Measurements from ENCODE around the gene TREM1.

The TREM1 gene

DNA sequence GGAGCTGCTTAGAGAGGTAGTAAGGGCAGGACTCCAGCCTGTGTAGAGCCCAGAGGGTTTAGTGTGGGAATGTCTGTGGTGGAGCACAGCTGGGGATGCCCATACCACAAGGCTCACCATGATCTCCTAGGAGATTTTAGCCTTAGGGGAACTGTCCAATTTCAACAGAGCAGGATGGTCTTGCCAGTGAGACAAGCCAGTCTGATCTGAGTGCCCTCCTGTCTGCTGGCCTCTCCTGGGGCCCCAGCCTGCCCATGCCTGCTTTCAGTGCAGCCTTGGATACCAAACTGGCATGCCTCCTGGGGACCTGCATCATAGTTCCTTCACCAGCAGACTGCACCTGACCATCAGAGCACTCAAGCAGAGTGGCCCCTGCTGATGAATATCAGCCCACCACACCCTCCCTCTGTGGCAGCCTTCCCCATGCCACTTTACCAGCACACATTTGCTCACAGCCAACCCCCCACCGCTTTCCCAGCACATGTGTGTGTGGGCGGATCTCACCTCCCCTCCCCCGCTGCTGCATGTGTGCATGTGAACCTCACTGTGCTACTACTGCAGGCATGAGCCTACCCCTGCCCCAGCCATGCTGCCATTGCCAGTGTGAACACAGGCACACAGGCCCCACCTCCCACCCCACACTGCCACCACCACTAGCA, 7.9 kb upstream of the TREM1 start:
- H3K4me3 ChIP-seq (ENCODE audit: low read length, poor library complexity, severe bottlenecking), result no peak overlapping the region
- no peaks in the 10 kb centered on the region for H3K27me3 ChIP-seq (ENCODE audit: insufficient read depth, low read length, poor library complexity, severe bottlenecking)
- H3F3A ChIP-seq (ENCODE audit: low read depth), result no peaks in the 10 kb centered on the region
- H2AFZ ChIP-seq (ENCODE audit: low read length), result no peak overlapping the region
- no peak overlapping the region for H3K4me2 ChIP-seq (ENCODE audit: low read depth, low read length, poor library complexity, severe bottlenecking)
- H3K9me3 ChIP-seq (ENCODE audit: insufficient read depth, low read depth, low read length), result no peaks in the 10 kb centered on the region
- H3K9me2 ChIP-seq (replicated peaks; ENCODE audit: low read depth, low read length), result no peaks in the 10 kb centered on the region
- peaks cover 9% of the 10 kb centered on the region for H3K4me1 ChIP-seq (ENCODE audit: insufficient read depth, low read length, poor library complexity, severe bottlenecking)
- TF ChIP-seq, protein P1, sequence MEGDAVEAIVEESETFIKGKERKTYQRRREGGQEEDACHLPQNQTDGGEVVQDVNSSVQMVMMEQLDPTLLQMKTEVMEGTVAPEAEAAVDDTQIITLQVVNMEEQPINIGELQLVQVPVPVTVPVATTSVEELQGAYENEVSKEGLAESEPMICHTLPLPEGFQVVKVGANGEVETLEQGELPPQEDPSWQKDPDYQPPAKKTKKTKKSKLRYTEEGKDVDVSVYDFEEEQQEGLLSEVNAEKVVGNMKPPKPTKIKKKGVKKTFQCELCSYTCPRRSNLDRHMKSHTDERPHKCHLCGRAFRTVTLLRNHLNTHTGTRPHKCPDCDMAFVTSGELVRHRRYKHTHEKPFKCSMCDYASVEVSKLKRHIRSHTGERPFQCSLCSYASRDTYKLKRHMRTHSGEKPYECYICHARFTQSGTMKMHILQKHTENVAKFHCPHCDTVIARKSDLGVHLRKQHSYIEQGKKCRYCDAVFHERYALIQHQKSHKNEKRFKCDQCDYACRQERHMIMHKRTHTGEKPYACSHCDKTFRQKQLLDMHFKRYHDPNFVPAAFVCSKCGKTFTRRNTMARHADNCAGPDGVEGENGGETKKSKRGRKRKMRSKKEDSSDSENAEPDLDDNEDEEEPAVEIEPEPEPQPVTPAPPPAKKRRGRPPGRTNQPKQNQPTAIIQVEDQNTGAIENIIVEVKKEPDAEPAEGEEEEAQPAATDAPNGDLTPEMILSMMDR (conservative IDR thresholded peaks at IDR 0.05; ENCODE audit: low read length), result no peak
- TF ChIP-seq EZH2phosphoT487 (IDR thresholded peaks at IDR 0.05; ENCODE audit: borderline replicate concordance), result no peak
- no peaks in the 10 kb centered on the region for H3K36me3 ChIP-seq (ENCODE audit: insufficient read depth, low read length)
- no peak overlapping the region for H3K9ac ChIP-seq (ENCODE audit: low read depth, low read length, poor library complexity, severe bottlenecking)
- no peaks in the 10 kb centered on the region for H4K20me1 ChIP-seq (ENCODE audit: insufficient read depth, low read length, poor library complexity, severe bottlenecking)
- no peaks in the 10 kb centered on the region for H3K79me2 ChIP-seq (ENCODE audit: insufficient read depth, low read length)

DNA sequence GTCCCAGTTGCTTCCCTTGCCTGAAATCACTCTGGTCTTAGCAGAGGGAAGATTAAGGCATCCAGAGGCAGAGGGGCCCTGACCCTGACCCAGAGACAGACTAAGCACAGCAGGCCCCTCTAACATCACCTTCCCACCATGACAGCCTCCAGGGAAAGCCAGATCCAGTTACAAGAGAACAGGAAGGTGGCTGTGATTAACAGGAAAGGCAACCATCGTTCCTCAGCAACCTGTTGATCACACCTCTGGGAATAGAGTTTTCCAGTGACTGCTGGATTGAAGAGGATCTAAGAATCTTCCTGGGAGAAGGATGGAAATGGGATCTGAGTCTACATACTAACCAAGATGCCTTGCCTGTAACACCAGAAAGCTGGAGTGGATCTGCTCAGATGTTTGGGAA, 5.2 kb upstream of the TREM1 start:
- Histone ChIP-seq H3K9me2 (replicated peaks; ENCODE audit: low read depth, low read length) (no peaks in the 10 kb centered on the region), H4K20me1 (ENCODE audit: insufficient read depth, low read length, poor library complexity, severe bottlenecking) (no peaks in the 10 kb centered on the region), H3K27me3 (ENCODE audit: insufficient read depth, low read length, poor library complexity, severe bottlenecking) (no peaks in the 10 kb centered on the region), H3F3A (ENCODE audit: low read depth) (no peaks in the 10 kb centered on the region), H3K79me2 (ENCODE audit: insufficient read depth, low read length) (no peaks in the 10 kb centered on the region), H3K36me3 (ENCODE audit: insufficient read depth, low read length) (no peaks in the 10 kb centered on the region), H3K9ac (ENCODE audit: low read depth, low read length, poor library complexity, severe bottlenecking) (no peak overlapping the region), H3K4me3 (ENCODE audit: low read length, poor library complexity, severe bottlenecking) (no peak overlapping the region), H3K4me1 (ENCODE audit: insufficient read depth, low read length, poor library complexity, severe bottlenecking) (no peaks in the 10 kb centered on the region), H3K9me3 (ENCODE audit: insufficient read depth, low read depth, low read length) (no peaks in the 10 kb centered on the region), H3K4me2 (ENCODE audit: low read depth, low read length, poor library complexity, severe bottlenecking) (no peak overlapping the region), H2AFZ (ENCODE audit: low read length) (no peak overlapping the region)
- TF ChIP-seq, protein P1 (conservative IDR thresholded peaks at IDR 0.05; ENCODE audit: low read length), result no peak
- TF ChIP-seq EZH2phosphoT487 (IDR thresholded peaks at IDR 0.05; ENCODE audit: borderline replicate concordance), result no peak

DNA sequence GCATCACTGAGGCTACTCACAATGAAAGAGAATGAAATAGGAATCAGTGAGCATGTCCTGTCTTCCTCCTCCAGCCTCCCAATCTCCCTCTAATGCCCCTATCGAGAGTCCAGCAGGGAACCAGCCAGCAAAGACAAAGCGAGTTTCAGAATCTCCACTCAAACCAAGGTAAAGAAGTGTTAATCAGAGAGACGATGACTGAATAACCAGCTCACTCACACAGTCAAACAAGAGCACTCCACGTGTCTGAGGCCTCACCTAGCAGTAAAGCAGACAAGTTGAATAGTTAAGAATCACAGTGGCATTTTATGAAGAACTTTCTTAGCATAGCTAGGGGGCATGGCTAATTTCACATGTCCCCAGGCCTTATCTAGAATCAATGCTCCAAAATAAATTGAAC, 3.3 kb upstream of the TREM1 start:
- no peaks in the 10 kb centered on the region for H3K36me3 ChIP-seq (ENCODE audit: insufficient read depth, low read length)
- no peaks in the 10 kb centered on the region for H3K79me2 ChIP-seq (ENCODE audit: insufficient read depth, low read length)

More for the DNA sequence above, 3.3 kb upstream of the TREM1 start:
- Histone ChIP-seq H3K9me2 (replicated peaks; ENCODE audit: low read depth, low read length) (no peaks in the 10 kb centered on the region), H3K9me3 (ENCODE audit: insufficient read depth, low read depth, low read length) (no peaks in the 10 kb centered on the region), H2AFZ (ENCODE audit: low read length) (no peak overlapping the region), H3K27me3 (ENCODE audit: insufficient read depth, low read length, poor library complexity, severe bottlenecking) (peaks cover 1% of the 10 kb centered on the region), H4K20me1 (ENCODE audit: insufficient read depth, low read length, poor library complexity, severe bottlenecking) (no peaks in the 10 kb centered on the region), H3K4me3 (ENCODE audit: low read length, poor library complexity, severe bottlenecking) (no peak overlapping the region), H3K4me2 (ENCODE audit: low read depth, low read length, poor library complexity, severe bottlenecking) (no peak overlapping the region), H3K4me1 (ENCODE audit: insufficient read depth, low read length, poor library complexity, severe bottlenecking) (no peaks in the 10 kb centered on the region), H3K9ac (ENCODE audit: low read depth, low read length, poor library complexity, severe bottlenecking) (no peak overlapping the region), H3F3A (ENCODE audit: low read depth) (no peaks in the 10 kb centered on the region)
- TF ChIP-seq EZH2phosphoT487 (IDR thresholded peaks at IDR 0.05; ENCODE audit: borderline replicate concordance), result no peak
- TF ChIP-seq, protein P1 (conservative IDR thresholded peaks at IDR 0.05; ENCODE audit: low read length), result no peak

All from Loucy (cell line).